ENCODE measurements around the gene ZNF267.
"Not testable (repeated sequence)": the region's sequence is repeated elsewhere in the genome, so short reads cannot be mapped to it uniquely, and the experiment has no call there.

The ZNF267 gene

GRCh38 chr16:31888735-31889134 is 15.1 kb downstream of the ZNF267 start:
- H3K27ac ChIP-seq (ENCODE audit: low read depth, low read length) = no peak overlapping the region
- peaks cover 2% of the 10 kb centered on the region; the same call in 1 of the 2 replicates for H3F3A ChIP-seq (ENCODE audit: control insufficient read depth, insufficient read depth)
- no peaks in the 10 kb centered on the region for H3K27me3 ChIP-seq (ENCODE audit: control insufficient read depth, low read length)
- peaks cover 26% of the 10 kb centered on the region for H3K9me3 ChIP-seq (ENCODE audit: control insufficient read depth, insufficient read depth, low read length)
- H3K4me2 ChIP-seq (ENCODE audit: low read length) = no peak overlapping the region
- no peaks in the 10 kb centered on the region for H4K20me1 ChIP-seq (ENCODE audit: control insufficient read depth, insufficient read depth, low read depth, low read length)
- H3K36me3 ChIP-seq (ENCODE audit: control insufficient read depth, low read length) = peaks cover 99% of the 10 kb centered on the region
- H3K4me3 ChIP-seq (ENCODE audit: low read length) = no peak overlapping the region
- peaks cover 72% of the 10 kb centered on the region for H3K79me2 ChIP-seq (ENCODE audit: control insufficient read depth, low read length)
- no peak for TF ChIP-seq EZH2phosphoT487 (IDR thresholded peaks at IDR 0.05; ENCODE audit: borderline replicate concordance, low read length)
- TF ChIP-seq, protein P1, sequence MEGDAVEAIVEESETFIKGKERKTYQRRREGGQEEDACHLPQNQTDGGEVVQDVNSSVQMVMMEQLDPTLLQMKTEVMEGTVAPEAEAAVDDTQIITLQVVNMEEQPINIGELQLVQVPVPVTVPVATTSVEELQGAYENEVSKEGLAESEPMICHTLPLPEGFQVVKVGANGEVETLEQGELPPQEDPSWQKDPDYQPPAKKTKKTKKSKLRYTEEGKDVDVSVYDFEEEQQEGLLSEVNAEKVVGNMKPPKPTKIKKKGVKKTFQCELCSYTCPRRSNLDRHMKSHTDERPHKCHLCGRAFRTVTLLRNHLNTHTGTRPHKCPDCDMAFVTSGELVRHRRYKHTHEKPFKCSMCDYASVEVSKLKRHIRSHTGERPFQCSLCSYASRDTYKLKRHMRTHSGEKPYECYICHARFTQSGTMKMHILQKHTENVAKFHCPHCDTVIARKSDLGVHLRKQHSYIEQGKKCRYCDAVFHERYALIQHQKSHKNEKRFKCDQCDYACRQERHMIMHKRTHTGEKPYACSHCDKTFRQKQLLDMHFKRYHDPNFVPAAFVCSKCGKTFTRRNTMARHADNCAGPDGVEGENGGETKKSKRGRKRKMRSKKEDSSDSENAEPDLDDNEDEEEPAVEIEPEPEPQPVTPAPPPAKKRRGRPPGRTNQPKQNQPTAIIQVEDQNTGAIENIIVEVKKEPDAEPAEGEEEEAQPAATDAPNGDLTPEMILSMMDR (IDR thresholded peaks at IDR 0.05; ENCODE audit: low read depth, low read length, poor library complexity, severe bottlenecking) = no peak
- no peaks in the 10 kb centered on the region for H3K4me1 ChIP-seq (ENCODE audit: control insufficient read depth, low read length)
- no peaks in the 10 kb centered on the region for H3K9me2 ChIP-seq (replicated peaks; ENCODE audit: control insufficient read depth, low read length)

DNA sequence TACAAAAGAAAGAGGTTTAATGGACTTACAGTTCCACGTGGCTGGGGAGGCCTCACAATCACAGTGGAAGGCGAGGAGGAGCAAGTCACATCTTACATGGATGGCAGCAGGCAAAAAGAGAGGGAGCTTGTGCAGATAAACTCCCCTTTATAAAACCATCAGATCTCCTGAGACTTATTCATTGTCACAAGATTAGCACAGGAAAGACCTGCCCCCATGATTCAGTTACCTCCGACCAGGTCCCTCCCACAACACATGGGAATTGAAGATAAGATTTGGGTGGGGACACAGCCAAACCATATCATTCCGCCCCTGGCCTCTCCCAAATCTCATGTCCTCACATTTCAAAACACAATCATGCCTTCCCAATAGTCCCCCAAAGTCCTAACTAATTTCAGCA is 18.5 kb downstream of the ZNF267 start:
- H3K4me2 ChIP-seq (ENCODE audit: low read length); H3K27me3 ChIP-seq (ENCODE audit: control insufficient read depth, low read length); H3K4me3 ChIP-seq (ENCODE audit: low read length); H3K9me2 ChIP-seq (replicated peaks; ENCODE audit: control insufficient read depth, low read length); H3F3A ChIP-seq (ENCODE audit: control insufficient read depth, insufficient read depth); H3K27ac ChIP-seq (ENCODE audit: low read depth, low read length); H4K20me1 ChIP-seq (ENCODE audit: control insufficient read depth, insufficient read depth, low read depth, low read length); H3K4me1 ChIP-seq (ENCODE audit: control insufficient read depth, low read length): not testable (repeated sequence)
- Histone ChIP-seq H3K9me3 (ENCODE audit: control insufficient read depth, insufficient read depth, low read length) (peaks cover 44% of the 10 kb centered on the region; the same call in 1 of the 2 replicates), H3K36me3 (ENCODE audit: control insufficient read depth, low read length) (peaks cover 99% of the 10 kb centered on the region), H3K79me2 (ENCODE audit: control insufficient read depth, low read length) (peaks cover 73% of the 10 kb centered on the region)

GRCh38 chr16:31893824-31894223 is 20.2 kb downstream of the ZNF267 start:
- TF ChIP-seq, protein P1 (IDR thresholded peaks at IDR 0.05; ENCODE audit: low read depth, low read length, poor library complexity, severe bottlenecking) = no peak
- TF ChIP-seq EZH2phosphoT487 (IDR thresholded peaks at IDR 0.05; ENCODE audit: borderline replicate concordance, low read length) = no peak
- peaks cover 6% of the 10 kb centered on the region; the same call in 1 of the 2 replicates for H3F3A ChIP-seq (ENCODE audit: control insufficient read depth, insufficient read depth)
- H3K27ac ChIP-seq (ENCODE audit: low read depth, low read length) = no peak overlapping the region
- no peak overlapping the region for H3K4me2 ChIP-seq (ENCODE audit: low read length)
- H4K20me1 ChIP-seq (ENCODE audit: control insufficient read depth, insufficient read depth, low read depth, low read length) = no peaks in the 10 kb centered on the region
- no peaks in the 10 kb centered on the region for H3K4me1 ChIP-seq (ENCODE audit: control insufficient read depth, low read length)
- no peaks in the 10 kb centered on the region for H3K9me2 ChIP-seq (replicated peaks; ENCODE audit: control insufficient read depth, low read length)
- no peak overlapping the region for H3K4me3 ChIP-seq (ENCODE audit: low read length)
- H3K36me3 ChIP-seq (ENCODE audit: control insufficient read depth, low read length) = peaks cover 100% of the 10 kb centered on the region
- H3K27me3 ChIP-seq (ENCODE audit: control insufficient read depth, low read length) = no peaks in the 10 kb centered on the region
- peaks cover 39% of the 10 kb centered on the region; the same call in 1 of the 2 replicates for H3K9me3 ChIP-seq (ENCODE audit: control insufficient read depth, insufficient read depth, low read length)
- H3K79me2 ChIP-seq (ENCODE audit: control insufficient read depth, low read length) = peaks cover 74% of the 10 kb centered on the region

DNA sequence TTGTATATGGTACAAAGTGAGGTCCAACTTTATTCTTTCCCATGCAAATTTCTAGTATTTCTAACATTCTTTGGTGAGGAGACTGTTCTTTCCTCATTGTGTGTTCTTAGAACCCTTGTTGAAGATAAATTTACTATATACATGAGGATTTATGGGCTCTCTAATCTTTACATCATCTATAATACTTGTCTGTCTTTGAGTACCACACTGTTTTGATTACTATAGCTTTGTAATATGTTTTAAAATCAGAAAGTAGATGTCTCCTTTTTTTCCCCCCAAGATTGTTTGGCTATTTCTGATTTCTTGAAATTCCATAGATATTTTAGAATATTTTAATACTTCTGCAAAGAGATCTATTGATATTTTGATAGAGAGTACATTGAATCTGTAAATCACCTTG is 23.7 kb downstream of the ZNF267 start:
- H3K9me2 ChIP-seq (replicated peaks; ENCODE audit: control insufficient read depth, low read length) = no peaks in the 10 kb centered on the region
- H4K20me1 ChIP-seq (ENCODE audit: control insufficient read depth, insufficient read depth, low read depth, low read length) = no peaks in the 10 kb centered on the region
- peaks cover 73% of the 10 kb centered on the region for H3K36me3 ChIP-seq (ENCODE audit: control insufficient read depth, low read length)
- H3F3A ChIP-seq (ENCODE audit: control insufficient read depth, insufficient read depth) = 0 out of 2 replicates have a peak, but pooled peaks cover 3% of the 10 kb centered on the region
- H3K27me3 ChIP-seq (ENCODE audit: control insufficient read depth, low read length) = no peaks in the 10 kb centered on the region
- peaks cover 25% of the 10 kb centered on the region; the same call in 1 of the 2 replicates for H3K9me3 ChIP-seq (ENCODE audit: control insufficient read depth, insufficient read depth, low read length)
- no peak overlapping the region for H3K4me3 ChIP-seq (ENCODE audit: low read length)
- no peaks in the 10 kb centered on the region for H3K4me1 ChIP-seq (ENCODE audit: control insufficient read depth, low read length)
- H3K79me2 ChIP-seq (ENCODE audit: control insufficient read depth, low read length) = peaks cover 75% of the 10 kb centered on the region
- H3K27ac ChIP-seq (ENCODE audit: low read depth, low read length) = no peak overlapping the region
- TF ChIP-seq, protein P1 (IDR thresholded peaks at IDR 0.05; ENCODE audit: low read depth, low read length, poor library complexity, severe bottlenecking) = no peak
- no peak for TF ChIP-seq EZH2phosphoT487 (IDR thresholded peaks at IDR 0.05; ENCODE audit: borderline replicate concordance, low read length)
- no peak overlapping the region for H3K4me2 ChIP-seq (ENCODE audit: low read length)
